Kidney (tissue), 14 donors: ENCODE measurements around the gene NID1. TPM values are rescaled to one million over a fixed set of nuclear protein-coding genes. Genes with fewer than 3 reads are reported as not detected.

ENCODE experiments used
- DNase-seq, 5 donors: peaks; one replicate each; pipeline ENCODE4 v3.0.0-alpha.2; 2013 to 2020
- FAIRE-seq: peaks from 2 replicates; lab custom pipeline; 2012; peaks lifted over from hg19 to GRCh38; lab: Jason Lieb, UNC
- H3K27ac ChIP-seq, 2 donors: one replicate each; pipeline ENCODE4 v1.7.0; 2013; ENCODE audit warnings: low read depth in 2 of 2, low read length in 2 of 2, inconsistent platforms in 1 of 2
- H3K27me3 ChIP-seq: one replicate; pipeline ENCODE4 v1.7.1; 2013; ENCODE audit warnings: low read length, inconsistent platforms; ENCODE audit not compliant: control insufficient read depth, insufficient read depth
- H3K36me3 ChIP-seq, 3 donors: one replicate each; pipeline versions ENCODE4 v1.7.0 to v1.7.1; 2013; ENCODE audit warnings: low read length in 3 of 3, control low read depth in 1 of 3, inconsistent platforms in 1 of 3; ENCODE audit not compliant: insufficient read depth in 3 of 3, control insufficient read depth in 2 of 3
- H3K4me1 ChIP-seq, 3 donors: one replicate each; pipeline versions ENCODE4 v1.7.0 to v1.7.1; 2013; ENCODE audit warnings: low read length in 3 of 3, inconsistent platforms in 1 of 3, low read depth in 1 of 3; ENCODE audit not compliant: control insufficient read depth in 2 of 3, insufficient read depth in 2 of 3
- H3K4me3 ChIP-seq, 3 donors: one replicate each; pipeline versions ENCODE4 v1.7.0 to v1.8.1; 2013; ENCODE audit warnings: low read length in 3 of 3, control low read depth in 1 of 3, inconsistent platforms in 1 of 3
- H3K9ac ChIP-seq, 3 donors: one replicate each; pipeline versions ENCODE4 v1.7.0 to v1.7.1; 2013; ENCODE audit warnings: low read length in 3 of 3, control low read depth in 1 of 3, inconsistent platforms in 1 of 3
- H3K9me3 ChIP-seq, 3 donors: one replicate each; pipeline versions ENCODE4 v1.7.0 to v1.7.1; 2013; ENCODE audit warnings: low read length in 3 of 3, control low read depth in 1 of 3, inconsistent platforms in 1 of 3; ENCODE audit not compliant: control insufficient read depth in 2 of 3, insufficient read depth in 1 of 3
- intact Hi-C: fragments of 100-400 bp; cut with DNase I; formaldehyde crosslinking; loops from one replicate; pipeline ENCODE4 v1.11.1; 2022
- polyA plus RNA-seq: library from polyadenylated mRNA; stranded (reverse); fragments of 350-450 nt; fragmentation: Illumina TruSeq; extraction: RNeasy Lipid Tissue Mini Kit (QIAGEN cat#74804); gene quantifications from one replicate; pipeline ENCODE4 v1.2.3, GENCODE V29; 2014; ENCODE audit warnings: low read depth, low replicate concordance; ENCODE audit not compliant: insufficient read depth
- total RNA-seq: library from RNA; stranded (reverse); fragmentation: NEBNext Ultra II Directional; extraction: Animal tissue kit (Norgen Biotek cat#: 25700); gene quantifications from one replicate; pipeline ENCODE4 v1.2.1, GENCODE V29; 2021
- TF ChIP-seq, protein P1 (sequence below): IDR thresholded peaks from 3 replicates; pipeline ENCODE4 v1.5.1; 2012; ENCODE audit warnings: mild to moderate bottlenecking, moderate library complexity, borderline replicate concordance; ENCODE audit not compliant: insufficient read depth; ENCODE audit errors: extremely low read depth
- donor health status: control.
- donor health status: control.
- donor health status: control.
- donor health status: control.
- donor health status: control.
- donor health status: DM: yes; HTN: yes; CAD: no.
- donor health status: Normal renal cell carcinoma (clear cell type).

The NID1 gene
- total and polyA plus RNA-seq, 2 donors from 2014 or later: 7.4 to 70.1 TPM

DNA sequence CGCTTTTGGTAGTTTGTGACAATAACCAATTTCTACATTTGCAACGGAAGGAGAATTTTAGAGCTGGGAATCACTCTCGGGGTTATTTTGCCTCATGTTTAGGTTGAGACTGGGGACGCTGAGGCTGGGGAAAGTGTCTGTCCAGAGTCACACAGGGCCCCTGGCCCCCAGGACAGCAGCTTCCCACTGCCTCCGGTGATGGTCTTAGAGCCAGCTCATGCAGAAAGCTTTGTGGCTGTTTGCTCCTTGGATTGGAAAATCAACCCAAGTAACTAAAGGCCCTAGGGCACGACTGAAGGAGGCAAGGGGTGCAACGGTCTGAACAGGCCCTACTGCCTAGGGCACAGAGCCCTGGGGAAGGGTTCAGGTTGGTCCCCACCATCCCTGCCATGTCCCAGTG is 72.0 kb downstream of the NID1 start:
- H3K9ac ChIP-seq: no peak overlapping the region
- H3K36me3 ChIP-seq: peaks cover 10 to 26% (median 13%) of the 10 kb centered on the region in 3 donors
- TF ChIP-seq, protein P1, sequence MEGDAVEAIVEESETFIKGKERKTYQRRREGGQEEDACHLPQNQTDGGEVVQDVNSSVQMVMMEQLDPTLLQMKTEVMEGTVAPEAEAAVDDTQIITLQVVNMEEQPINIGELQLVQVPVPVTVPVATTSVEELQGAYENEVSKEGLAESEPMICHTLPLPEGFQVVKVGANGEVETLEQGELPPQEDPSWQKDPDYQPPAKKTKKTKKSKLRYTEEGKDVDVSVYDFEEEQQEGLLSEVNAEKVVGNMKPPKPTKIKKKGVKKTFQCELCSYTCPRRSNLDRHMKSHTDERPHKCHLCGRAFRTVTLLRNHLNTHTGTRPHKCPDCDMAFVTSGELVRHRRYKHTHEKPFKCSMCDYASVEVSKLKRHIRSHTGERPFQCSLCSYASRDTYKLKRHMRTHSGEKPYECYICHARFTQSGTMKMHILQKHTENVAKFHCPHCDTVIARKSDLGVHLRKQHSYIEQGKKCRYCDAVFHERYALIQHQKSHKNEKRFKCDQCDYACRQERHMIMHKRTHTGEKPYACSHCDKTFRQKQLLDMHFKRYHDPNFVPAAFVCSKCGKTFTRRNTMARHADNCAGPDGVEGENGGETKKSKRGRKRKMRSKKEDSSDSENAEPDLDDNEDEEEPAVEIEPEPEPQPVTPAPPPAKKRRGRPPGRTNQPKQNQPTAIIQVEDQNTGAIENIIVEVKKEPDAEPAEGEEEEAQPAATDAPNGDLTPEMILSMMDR: no peak
- no peak for FAIRE-seq
- no peaks in the 10 kb centered on the region for H3K4me1 ChIP-seq
- intact Hi-C loops: no loop called here
- H3K9me3 ChIP-seq: peaks cover 0 to 2% (median 0%) of the 10 kb centered on the region in 3 donors
- H3K27me3 ChIP-seq: no peaks in the 10 kb centered on the region
- DNase-seq: no peak
- H3K27ac ChIP-seq: no peak overlapping the region
- no peak overlapping the region for H3K4me3 ChIP-seq

DNA sequence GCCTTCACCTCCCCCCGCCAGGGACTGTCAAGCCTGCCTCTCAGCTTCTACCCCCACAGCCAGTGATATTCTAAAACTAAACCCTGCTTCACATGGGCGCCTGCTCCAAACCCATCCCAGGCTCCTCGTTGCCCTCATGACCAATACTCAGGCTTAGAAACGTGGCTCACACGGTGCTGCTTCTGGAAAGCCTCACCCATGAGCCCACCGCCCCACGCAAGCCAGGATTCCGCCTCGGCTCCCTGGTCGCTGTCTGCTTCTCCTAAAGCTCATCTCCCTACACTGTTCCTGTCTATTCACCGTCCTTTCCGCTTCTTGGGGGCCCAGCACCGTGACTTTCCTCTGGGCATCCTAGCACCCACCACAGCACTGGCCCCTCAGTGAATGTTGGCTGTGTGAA is 72.5 kb downstream of the NID1 start:
- Histone ChIP-seq H3K4me1 (no peaks in the 10 kb centered on the region), H3K9me3 (peaks cover 0 to 2% (median 0%) of the 10 kb centered on the region in 3 donors), H3K36me3 (peaks cover 8 to 26% (median 13%) of the 10 kb centered on the region in 3 donors), H3K4me3 (no peak overlapping the region), H3K27ac (no peak overlapping the region), H3K9ac (no peak overlapping the region), H3K27me3 (no peaks in the 10 kb centered on the region)
- TF ChIP-seq, protein P1: no peak
- intact Hi-C loops: no loop called here
- FAIRE-seq (no peak), DNase-seq (no peak)

DNA sequence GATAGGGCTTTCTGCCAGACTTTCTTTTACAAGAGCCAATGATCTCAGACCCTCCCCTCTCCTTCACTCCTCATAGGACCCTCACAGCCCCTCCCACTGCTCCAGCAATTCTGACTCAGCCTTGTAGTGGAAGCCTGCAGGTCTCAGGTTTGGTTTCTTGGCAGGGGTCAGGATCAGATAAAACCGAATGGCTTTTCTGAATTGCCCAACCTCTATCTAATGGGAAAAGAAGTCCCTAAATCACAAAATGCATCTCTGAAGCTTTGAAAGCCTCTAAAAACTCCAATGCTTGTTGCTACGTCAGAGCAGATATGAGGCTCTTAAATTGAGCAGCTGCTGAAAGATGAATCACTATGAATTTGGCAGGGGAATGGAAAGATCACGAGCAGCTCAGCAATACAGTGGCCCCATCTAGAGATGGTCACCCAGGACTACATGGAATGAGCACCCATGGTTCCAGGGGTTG is 74.5 kb downstream of the NID1 start:
- intact Hi-C loops: no loop called here
- no peak for DNase-seq
- Histone ChIP-seq H3K4me1 (no peaks in the 10 kb centered on the region), H3K4me3 (no peak overlapping the region), H3K27me3 (no peaks in the 10 kb centered on the region), H3K9me3 (peaks cover 0 to 2% (median 0%) of the 10 kb centered on the region in 3 donors), H3K9ac (no peak overlapping the region), H3K27ac (no peak overlapping the region), H3K36me3 (peaks cover 8 to 26% (median 13%) of the 10 kb centered on the region in 3 donors)
- FAIRE-seq: no peak
- TF ChIP-seq, protein P1: no peak

DNA sequence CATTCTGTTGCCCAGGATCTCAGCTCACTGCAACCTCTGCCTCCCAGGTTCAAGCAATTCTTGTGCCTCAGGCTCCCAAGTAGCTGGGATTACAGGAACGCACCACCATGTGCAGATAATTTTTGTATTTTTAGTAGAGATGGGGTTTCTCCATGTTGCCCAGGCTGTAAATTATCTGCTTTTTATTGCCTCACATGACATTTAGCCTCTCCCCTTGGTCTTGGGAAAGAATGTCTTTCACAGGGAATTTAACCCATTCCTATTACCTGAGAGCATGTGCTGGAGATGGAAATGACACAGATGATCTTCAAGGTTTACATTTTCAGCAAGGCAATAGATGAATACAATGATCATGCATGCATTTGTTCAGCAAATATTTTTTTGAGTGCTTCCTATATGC is 75.8 kb downstream of the NID1 start:
- Histone ChIP-seq H3K4me3 (no peak overlapping the region), H3K27ac (no peak overlapping the region), H3K4me1 (no peaks in the 10 kb centered on the region), H3K27me3 (no peaks in the 10 kb centered on the region), H3K36me3 (peaks cover 8 to 26% (median 13%) of the 10 kb centered on the region in 3 donors), H3K9ac (no peak overlapping the region), H3K9me3 (peaks cover 0 to 2% (median 0%) of the 10 kb centered on the region in 3 donors)
- TF ChIP-seq, protein P1: no peak
- DNase-seq (no peak), FAIRE-seq (no peak)
- intact Hi-C loops: no loop called here
